Hepatocyte (in vitro differentiated cells): ENCODE data around the gene NUCB1.

Source experiments
- CTCF ChIP-seq: fragments of 200-600 bp; sonication (generic); IDR thresholded peaks from 2 replicates; pipeline ENCODE4 v1.5.1; 2016; ENCODE audit warnings: antibody characterized with exemption, mild to moderate bottlenecking; ENCODE audit not compliant: poor library complexity
- EZH2 ChIP-seq: fragments of 200-600 bp; sonication (generic); IDR thresholded peaks from 2 replicates; pipeline ENCODE4 v1.6.1; 2016; ENCODE audit warnings: antibody characterized with exemption, mild to moderate bottlenecking, borderline replicate concordance
- EZH2phosphoT487 ChIP-seq: fragments of 200-600 bp; sonication (generic); IDR thresholded peaks from one replicate; pipeline ENCODE4 v1.6.1; 2018; ENCODE audit warnings: antibody characterized with exemption, mild to moderate bottlenecking, low read depth, moderate library complexity; ENCODE audit not compliant: unreplicated experiment, severe bottlenecking

- TF ChIP-seq CTCF (no peak), EZH2 (no peak), EZH2phosphoT487 (no peak)
These were observed 32.9 kb upstream of the NUCB1 start for GRCh38 chr19:48867123-48867745.
